GM12878 (cell line): ENCODE results near the gene TACR2. TPM values are rescaled to one million over a fixed set of nuclear protein-coding genes. Genes with fewer than 3 reads are reported as not detected.

Experiments
- ATAC-seq: fragments of 200-7000 bp; cut with Tn5 transposase; 3 replicates; pipeline ENCODE4 v1.9.1; 2020; ENCODE audit warnings: mild to moderate bottlenecking, moderate library complexity
- BruUV-seq: library from RNA; stranded (reverse); fragments of 400-500 nt; replicated peaks from 2 replicates; lab custom pipeline; 2021; lab: Mats Ljungman, UMichigan
- CTCF ChIA-PET: fragments of 300-600 bp; sonication (Branson Sonifier 250); formaldehyde crosslinking; extraction: SDS; loops from one replicate; lab custom pipeline; 2021; ENCODE audit warnings: inconsistent platforms; lab: Yijun Ruan, JAX
- POLR2A ChIA-PET: fragments of 350-600 bp; formaldehyde crosslinking; extraction: SDS; loops from one replicate; lab custom pipeline; 2021; ENCODE audit warnings: inconsistent platforms; lab: Charles Lee
- RAD21 ChIA-PET: fragments of 300-600 bp; sonication (Branson Sonifier 250); formaldehyde crosslinking; loops from one replicate; lab custom pipeline; 2023; ENCODE audit warnings: antibody characterized with exemption; ENCODE audit not compliant: unreplicated experiment; lab: Charles Lee
- SMC1A ChIA-PET: fragments of 300-600 bp; sonication (Branson Sonifier 250); formaldehyde crosslinking; loops from one replicate; lab custom pipeline; 2023; ENCODE audit not compliant: unreplicated experiment, uncharacterized antibody; lab: Charles Lee
- DNase-seq: peaks from one replicate; pipeline ENCODE4 v3.0.0-alpha.2; 2011; ENCODE audit warnings: low read depth, low spot score
- FAIRE-seq: peaks from 3 replicates; lab custom pipeline; 2011; peaks lifted over from hg19 to GRCh38; lab: Jason Lieb, UNC
- H2AFZ ChIP-seq: 2 replicates; pipeline ENCODE4 v1.6.0; 2011; ENCODE audit warnings: low read depth, low read length, control low read depth; ENCODE audit not compliant: control insufficient read depth
- H3K27ac ChIP-seq: 2 replicates; pipeline ENCODE4 v1.5.1; 2011; ENCODE audit warnings: control low read depth; ENCODE audit not compliant: control insufficient read depth, insufficient read depth
- H3K27me3 ChIP-seq, 2 experiments: replicated peaks in 1 of 2; 2 replicates each; pipeline versions ENCODE4 v1.6.0 to v1.6.1; 2011; ENCODE audit warnings: low read length in 1 of 2; ENCODE audit not compliant: control insufficient read depth in 2 of 2, insufficient read depth in 2 of 2
- H3K36me3 ChIP-seq, 2 experiments: 2 replicates each; pipeline ENCODE4 v1.5.1; 2011; ENCODE audit warnings: low read length in 1 of 2; ENCODE audit not compliant: control insufficient read depth in 2 of 2, insufficient read depth in 2 of 2
- H3K4me1 ChIP-seq: 2 replicates; pipeline ENCODE4 v1.6.1; 2011; ENCODE audit warnings: mild to moderate bottlenecking, low read length, moderate library complexity, mixed read lengths; ENCODE audit not compliant: control insufficient read depth, insufficient read depth
- H3K4me2 ChIP-seq: 2 replicates; pipeline ENCODE4 v1.6.0; 2011; ENCODE audit warnings: control low read depth; ENCODE audit not compliant: control insufficient read depth, insufficient read depth
- H3K4me3 ChIP-seq: fragments of 200-600 bp; sonication (generic); 2 replicates; pipeline ENCODE4 v1.5.1; 2016
- H3K79me2 ChIP-seq: 2 replicates; pipeline ENCODE4 v1.6.0; 2011; ENCODE audit warnings: low read length; ENCODE audit not compliant: control insufficient read depth, insufficient read depth
- H3K9ac ChIP-seq: 2 replicates; pipeline ENCODE4 v1.8.0; 2011; ENCODE audit warnings: low read length, control low read depth, mixed read lengths; ENCODE audit not compliant: control insufficient read depth, insufficient read depth
- H3K9me3 ChIP-seq: replicated peaks from 3 replicates; pipeline ENCODE4 v1.5.1; 2011; ENCODE audit warnings: mild to moderate bottlenecking, low read length; ENCODE audit not compliant: control insufficient read depth, insufficient read depth
- H4K20me1 ChIP-seq: 2 replicates; pipeline ENCODE4 v1.6.0; 2011; ENCODE audit not compliant: control insufficient read depth, insufficient read depth
- CEBPB ChIP-seq, 2 experiments: fragments of 150-350 bp in 1 of 2; IDR thresholded peaks; 2 replicates each; pipeline ENCODE4 v1.6.1; 2012 to 2014; ENCODE audit warnings: low read depth in 2 of 2, low read length in 2 of 2, borderline replicate concordance in 1 of 2, inconsistent platforms in 1 of 2
- ETV6 ChIP-seq, 2 experiments: fragments of 450-650 bp in 1 of 2; IDR thresholded peaks in 1 of 2; conservative IDR thresholded peaks in 1 of 2; 2 replicates each; pipeline ENCODE4 v1.6.1; 2014; ENCODE audit warnings: antibody characterized with exemption in 1 of 2, borderline replicate concordance in 1 of 2, low read depth in 1 of 2, mild to moderate bottlenecking in 1 of 2, moderate library complexity in 1 of 2
- KLF5 ChIP-seq: fragments of 450-650 bp; IDR thresholded peaks from 2 replicates; pipeline ENCODE4 v1.6.1; 2014; ENCODE audit warnings: mild to moderate bottlenecking; ENCODE audit not compliant: partially characterized antibody
- POLR2AphosphoS2 ChIP-seq: IDR thresholded peaks from 2 replicates; pipeline ENCODE4 v1.6.1; 2011; ENCODE audit warnings: low read depth, mild to moderate bottlenecking, low read length, improper control_type of control experiment, moderate library complexity
- RAD21 ChIP-seq: IDR thresholded peaks from 2 replicates; pipeline ENCODE4 v1.6.1; 2011; ENCODE audit warnings: mild to moderate bottlenecking, low read depth, low read length, moderate library complexity; ENCODE audit not compliant: insufficient read depth
- STAT1 ChIP-seq: fragments of 450-650 bp; conservative IDR thresholded peaks from 2 replicates; pipeline ENCODE4 v1.6.1; 2014; ENCODE audit warnings: antibody characterized with exemption, mild to moderate bottlenecking
- STAT3 ChIP-seq: IDR thresholded peaks from 2 replicates; pipeline ENCODE4 v1.6.1; 2011; ENCODE audit warnings: low read depth, low read length, improper control_type of control experiment
- YBX1 ChIP-seq: fragments of 450-650 bp; IDR thresholded peaks from 2 replicates; pipeline ENCODE4 v1.6.1; 2016; ENCODE audit warnings: antibody characterized with exemption
- ZBED1 ChIP-seq: IDR thresholded peaks from 2 replicates; pipeline ENCODE4 v1.6.1; 2016; ENCODE audit warnings: borderline replicate concordance
- WGBS: methylation state at CpG from one replicate; pipeline ENCODE4 v1.1.6; 2016; ENCODE audit warnings: low lambda C conversion rate; ENCODE audit not compliant: insufficient replicate concordance, insufficient coverage; ENCODE audit errors: missing lambda C conversion rate; 5-methylcytosine and 5-hydroxymethylcytosine counted together
- in situ Hi-C: fragments of 300-500 bp; cut with MboI; formaldehyde crosslinking; loops from 9 replicates; pipeline ENCODE4 v1.14.3; 2018; ENCODE audit warnings: mixed read lengths
- intact Hi-C: fragments of 100-400 bp; cut with micrococcal nuclease; formaldehyde crosslinking; loops from one replicate; pipeline ENCODE4 v1.14.2; 2022; ENCODE audit not compliant: unreplicated experiment
- polyA plus RNA-seq, 11 experiments: library from polyadenylated mRNA; depleted of rRNA in 4 of 11; unstranded in 6 of 11; stranded (reverse) in 5 of 11; fragments of >200 nt; fragmentation: Nextera tagmentation in 4 of 11; fragmentation: Illumina TruSeq in 1 of 11; extraction: Ambion mirVana in 4 of 11; extraction: Trizol in 1 of 11; gene quantifications; 1 replicate in 1 of 11; 2 replicates in 10 of 11; pipeline versions ENCODE4 v1.2.1 to v1.2.3, GENCODE V29; 2011 to 2016; ENCODE audit warnings: inconsistent platforms in 2 of 11, missing spikeins in 2 of 11, low read depth in 1 of 11
- total RNA-seq, 4 experiments: library from RNA; depleted of rRNA in 3 of 4; stranded (reverse); fragments of >200 nt in 3 of 4; fragmentation: Illumina TruSeq in 1 of 4; extraction: Trizol in 1 of 4; gene quantifications; 2 replicates each; pipeline versions ENCODE4 v1.2.1 to v1.2.3, GENCODE V29; 2013 to 2021

Gene TACR2
- total and polyA plus RNA-seq, 10 of the 15 experiments (the other 5 are each of a cell fraction or from before 2014, with no cell fraction given), result 0.11 TPM; not detected in 9

- Histone ChIP-seq H4K20me1 (no peaks in the 10 kb centered on the region), H3K4me2 (no peak overlapping the region), H2AFZ (no peak overlapping the region), H3K4me1 (peaks cover 3% of the 10 kb centered on the region; the same call in 1 of the 2 replicates), H3K27me3 (no peaks in the 10 kb centered on the region), H3K27ac (no peak overlapping the region), H3K9me3 (no peaks in the 10 kb centered on the region), H3K4me3 (no peak overlapping the region), H3K9ac (no peak overlapping the region), H3K79me2 (no peaks in the 10 kb centered on the region), H3K36me3 (peaks cover 25 to 32% of the 10 kb centered on the region in 2 experiments)
- intact Hi-C loops (no loop called here), in situ Hi-C loops (no loop called here)
- ChIA-PET CTCF (interaction anchor here (0.6 kb wide), 1 partner anchor 1421 kb away, joined by 3 read pairs; no protein-coding TSS in a partner anchor), RAD21 (no interaction called here), SMC1A (no interaction called here), POLR2A (no interaction called here)
- BruUV-seq, result no TSS peak
- no peak for ATAC-seq
- TF ChIP-seq STAT3 (no peak), RAD21 (no peak), KLF5 (no peak), STAT1 (no peak), YBX1 (no peak), CEBPB (IDR thresholded peaks at IDR 0.05; ENCODE audit: borderline replicate concordance in 1 of 2, low read depth in 2 of 2, low read length in 2 of 2) (no peak), ETV6 (conservative IDR thresholded peaks at IDR 0.05 in 1 of 2, IDR thresholded peaks at IDR 0.05 in 1 of 2; ENCODE audit: borderline replicate concordance in 1 of 2, low read depth in 1 of 2) (no peak), POLR2AphosphoS2 (no peak), ZBED1 (no peak)
- FAIRE-seq, result no peak
- DNase-seq, result no peak
- 29% methylated on average over 3 of the region's 3 CpGs for WGBS
These were observed 38.8 kb downstream of the TACR2 start for GRCh38 chr10:69377933-69378332.
